ENCODE data around the gene SLFN11.

DNA sequence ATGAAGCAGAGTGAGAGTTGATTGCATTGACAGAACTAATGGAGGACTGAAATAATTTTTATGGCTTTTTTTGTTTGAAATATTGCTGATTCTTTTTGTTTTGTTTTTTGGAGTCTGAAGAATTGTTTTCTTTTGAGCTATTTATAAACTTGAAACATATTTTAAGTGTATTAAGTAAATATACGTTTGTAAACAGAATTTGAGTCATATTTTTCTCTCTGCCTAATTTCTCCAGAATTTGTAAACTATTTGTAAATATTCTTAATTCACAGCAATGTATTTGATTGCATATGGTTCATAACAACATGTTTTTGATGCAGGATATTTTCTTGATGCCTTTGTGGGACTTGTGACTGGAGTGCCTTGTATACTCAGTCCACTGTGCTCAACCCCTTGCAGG lies 50.7 kb downstream of the SLFN11 start:
- TF ChIP-seq EZH2phosphoT487 (IDR thresholded peaks at IDR 0.05; ENCODE audit: unreplicated experiment) (no peak), ZNF331 (CRISPR knock-in tag; IDR thresholded peaks at IDR 0.05; ENCODE audit: low read depth) (no peak)
- TF ChIP-seq, protein P1, sequence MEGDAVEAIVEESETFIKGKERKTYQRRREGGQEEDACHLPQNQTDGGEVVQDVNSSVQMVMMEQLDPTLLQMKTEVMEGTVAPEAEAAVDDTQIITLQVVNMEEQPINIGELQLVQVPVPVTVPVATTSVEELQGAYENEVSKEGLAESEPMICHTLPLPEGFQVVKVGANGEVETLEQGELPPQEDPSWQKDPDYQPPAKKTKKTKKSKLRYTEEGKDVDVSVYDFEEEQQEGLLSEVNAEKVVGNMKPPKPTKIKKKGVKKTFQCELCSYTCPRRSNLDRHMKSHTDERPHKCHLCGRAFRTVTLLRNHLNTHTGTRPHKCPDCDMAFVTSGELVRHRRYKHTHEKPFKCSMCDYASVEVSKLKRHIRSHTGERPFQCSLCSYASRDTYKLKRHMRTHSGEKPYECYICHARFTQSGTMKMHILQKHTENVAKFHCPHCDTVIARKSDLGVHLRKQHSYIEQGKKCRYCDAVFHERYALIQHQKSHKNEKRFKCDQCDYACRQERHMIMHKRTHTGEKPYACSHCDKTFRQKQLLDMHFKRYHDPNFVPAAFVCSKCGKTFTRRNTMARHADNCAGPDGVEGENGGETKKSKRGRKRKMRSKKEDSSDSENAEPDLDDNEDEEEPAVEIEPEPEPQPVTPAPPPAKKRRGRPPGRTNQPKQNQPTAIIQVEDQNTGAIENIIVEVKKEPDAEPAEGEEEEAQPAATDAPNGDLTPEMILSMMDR (conservative IDR thresholded peaks at IDR 0.05; ENCODE audit: low read depth in 2 of 2): no peak

All from GM23338 (cell line).